Neutrophil (primary cell): ENCODE results near the gene PDPN.

Source experiments
- H3K27ac ChIP-seq: fragments of 200-600 bp; sonication (generic); 2 replicates; pipeline ENCODE4 v1.5.1; 2016; ENCODE audit warnings: mild to moderate bottlenecking, moderate library complexity
- H3K27me3 ChIP-seq: fragments of 200-600 bp; sonication (generic); 2 replicates; pipeline ENCODE4 v1.6.0; 2016; ENCODE audit warnings: mild to moderate bottlenecking
- H3K36me3 ChIP-seq: fragments of 200-600 bp; sonication (generic); 2 replicates; pipeline ENCODE4 v1.5.1; 2017
- H3K4me1 ChIP-seq, 2 experiments: fragments of 200-600 bp in 1 of 2; sonication (generic) in 1 of 2; 1 replicate in 1 of 2; 2 replicates in 1 of 2; pipeline versions ENCODE4 v1.5.1 to v1.6.1; 2013 to 2016; ENCODE audit warnings: low read depth in 1 of 2, low read length in 1 of 2, mild to moderate bottlenecking in 1 of 2, moderate library complexity in 1 of 2; ENCODE audit not compliant: control insufficient read depth in 1 of 2, insufficient read depth in 1 of 2
- H3K4me3 ChIP-seq, 2 experiments: fragments of 200-600 bp in 1 of 2; sonication (generic) in 1 of 2; 1 replicate in 1 of 2; 2 replicates in 1 of 2; pipeline ENCODE4 v1.5.1; 2013 to 2016; ENCODE audit warnings: low read depth in 1 of 2, low read length in 1 of 2, mild to moderate bottlenecking in 1 of 2, moderate library complexity in 1 of 2
- H3K9me3 ChIP-seq: fragments of 200-600 bp; sonication (generic); 2 replicates; pipeline ENCODE4 v1.5.1; 2016
- CTCF ChIP-seq: fragments of 200-600 bp; sonication (generic); IDR thresholded peaks from 2 replicates; pipeline ENCODE4 v1.5.1; 2016; ENCODE audit warnings: antibody characterized with exemption

Gene PDPN

GRCh38 chr1:13583595-13583965 lies at the start of gene PDPN:
Gene PDPN (plus strand): TSS chr1:13583832. CDS start chr1:13584034, 202 bp downstream.
- Histone ChIP-seq H3K4me1 (no peaks in the 10 kb centered on the region), H3K36me3 (no peaks in the 10 kb centered on the region), H3K4me3 (no peak within 1 kb of the TSS), H3K27me3 (peaks cover 87% of the 10 kb centered on the region), H3K27ac (no peak within 1 kb of the TSS), H3K9me3 (no peaks in the 10 kb centered on the region)
- TF ChIP-seq CTCF, result no peak

- Histone ChIP-seq H3K27ac (no peak overlapping the region), H3K27me3 (no peaks in the 10 kb centered on the region), H3K36me3 (no peaks in the 10 kb centered on the region), H3K4me3 (no peak overlapping the region), H3K9me3 (no peaks in the 10 kb centered on the region), H3K4me1 (no peaks in the 10 kb centered on the region)
- no peak for TF ChIP-seq CTCF
These were observed 48.4 kb upstream of the PDPN start for GRCh38 chr1:13535227-13535626.

GRCh38 chr1:13536571-13536970 lies 47.1 kb upstream of the PDPN start:
- H3K27me3 ChIP-seq, result no peaks in the 10 kb centered on the region
- no peaks in the 10 kb centered on the region for H3K4me1 ChIP-seq
- H3K4me3 ChIP-seq, result no peak overlapping the region
- H3K9me3 ChIP-seq, result no peaks in the 10 kb centered on the region
- no peak overlapping the region for H3K27ac ChIP-seq
- no peaks in the 10 kb centered on the region for H3K36me3 ChIP-seq
- TF ChIP-seq CTCF, result no peak

- Histone ChIP-seq H3K27me3 (no peaks in the 10 kb centered on the region), H3K9me3 (no peaks in the 10 kb centered on the region), H3K27ac (no peak overlapping the region), H3K4me1 (no peaks in the 10 kb centered on the region), H3K4me3 (no peak overlapping the region), H3K36me3 (no peaks in the 10 kb centered on the region)
- TF ChIP-seq CTCF, result no peak
These were observed 44.8 kb upstream of the PDPN start for GRCh38 chr1:13538832-13539231.

- no peak for TF ChIP-seq CTCF
- Histone ChIP-seq H3K27ac (no peak overlapping the region), H3K4me3 (no peak overlapping the region), H3K4me1 (no peaks in the 10 kb centered on the region), H3K36me3 (no peaks in the 10 kb centered on the region), H3K9me3 (no peaks in the 10 kb centered on the region), H3K27me3 (no peaks in the 10 kb centered on the region)
These were observed 43.9 kb upstream of the PDPN start for GRCh38 chr1:13539683-13540082.

- Histone ChIP-seq H3K27me3 (no peaks in the 10 kb centered on the region), H3K4me1 (no peaks in the 10 kb centered on the region), H3K36me3 (no peaks in the 10 kb centered on the region), H3K9me3 (no peaks in the 10 kb centered on the region), H3K4me3 (no peak overlapping the region), H3K27ac (no peak overlapping the region)
- no peak for TF ChIP-seq CTCF
These were observed 42.8 kb upstream of the PDPN start for GRCh38 chr1:13540866-13541265.
